Peyer's patch (tissue), 4 donors: ENCODE results near the gene COL23A1.

Source experiments
- CTCF ChIP-seq, 6 experiments: fragments of 450-650 bp in 4 of 6; fragments of 200-600 bp in 2 of 6; sonication (generic) in 1 of 6; IDR thresholded peaks; one replicate each; pipeline ENCODE4 v1.5.1; 2017 to 2019; ENCODE audit warnings: antibody characterized with exemption in 6 of 6, mild to moderate bottlenecking in 3 of 6, moderate library complexity in 1 of 6
- POLR2A ChIP-seq, 2 donors: fragments of 450-650 bp; IDR thresholded peaks; one replicate each; pipeline ENCODE4 v1.5.1; 2017; ENCODE audit warnings: antibody characterized with exemption in 2 of 2, mild to moderate bottlenecking in 2 of 2, moderate library complexity in 2 of 2

- TF ChIP-seq POLR2A (IDR thresholded peaks at IDR 0.05) = no peak
- no peak for TF ChIP-seq CTCF (IDR thresholded peaks at IDR 0.05)
Observed at GRCh38 chr5:178637356-178638074, 47.3 kb upstream of the COL23A1 start.
